T-helper 1 cell treated with Interleukin-12 subunit alpha and Interleukin-12 subunit beta and Interleukin-4 antibody, amounts not matched to agents 30 ng/mL and 1 ng/mL, for 36 hours (primary cell): Measurements from ENCODE around the gene SLC16A3. TPM values are rescaled to one million over a fixed set of nuclear protein-coding genes. Genes with fewer than 3 reads are reported as not detected.
"Not testable (repeated sequence)": the region's sequence is repeated elsewhere in the genome, so short reads cannot be mapped to it uniquely, and the experiment has no call there.

Source experiments
- intact Hi-C: fragments of 100-400 bp; cut with micrococcal nuclease; formaldehyde crosslinking; loops from one replicate; pipeline ENCODE4 v1.15.1; 2024
- total RNA-seq: library from RNA; stranded (reverse); gene quantifications from 2 replicates; pipeline ENCODE4 v1.2.3, GENCODE V29; 2022

SLC16A3 gene
- total RNA-seq, 1 donor from 2014 or later, result 142 TPM

GRCh38 chr17:82259972-82260961, 31.4 kb downstream of the SLC16A3 start:
- intact Hi-C loops, result not testable (repeated sequence)

- intact Hi-C loops, result no loop called here
Measured at GRCh38 chr17:82262344-82262743, 33.5 kb downstream of the SLC16A3 start.

- intact Hi-C loops, result no loop called here
Measured at GRCh38 chr17:82263641-82264040, 34.8 kb downstream of the SLC16A3 start.

- intact Hi-C loops, result no loop called here
Measured at GRCh38 chr17:82266142-82266541, 37.3 kb downstream of the SLC16A3 start.

GRCh38 chr17:82267575-82268379, 38.9 kb downstream of the SLC16A3 start:
- intact Hi-C loops, result no loop called here

- intact Hi-C loops, result no loop called here
Measured at GRCh38 chr17:82269138-82269881, 40.5 kb downstream of the SLC16A3 start.

- intact Hi-C loops, result no loop called here
Measured at GRCh38 chr17:82269882-82270500, 41.1 kb downstream of the SLC16A3 start.

- intact Hi-C loops, result no loop called here
Measured at GRCh38 chr17:82270651-82271050, 41.8 kb downstream of the SLC16A3 start.

GRCh38 chr17:82271401-82271800, 42.6 kb downstream of the SLC16A3 start:
- intact Hi-C loops, result no loop called here

GRCh38 chr17:82272495-82273326, 43.9 kb downstream of the SLC16A3 start:
- intact Hi-C loops, result loop anchor here (1.0 to 2.0 kb wide), 9 partner anchors 20 to 178 kb away; partner anchors contain the start of genes CYBC1, HEXD, OGFOD3 and SLC16A3

- intact Hi-C loops, result loop anchor here (1.0 to 2.0 kb wide), 8 partner anchors 19 to 177 kb away; partner anchors contain the start of genes CYBC1, HEXD, OGFOD3 and SLC16A3
Measured at GRCh38 chr17:82273327-82274133, 44.7 kb downstream of the SLC16A3 start, which contains the start of gene CSNK1D. Gene CSNK1D (minus strand): TSS chr17:82273700. CDS start chr17:82273381, 319 bp downstream.

GRCh38 chr17:82274134-82275020, 45.5 kb downstream of the SLC16A3 start:
- intact Hi-C loops, result no loop called here

- intact Hi-C loops, result no loop called here
Measured at GRCh38 chr17:82275326-82275725, 46.5 kb downstream of the SLC16A3 start.

GRCh38 chr17:82276938-82277337, 48.1 kb downstream of the SLC16A3 start:
- intact Hi-C loops, result no loop called here

GRCh38 chr17:82277851-82278250, 49.0 kb downstream of the SLC16A3 start:
- intact Hi-C loops, result no loop called here

GRCh38 chr17:82278308-82278707, 49.5 kb downstream of the SLC16A3 start:
- intact Hi-C loops, result no loop called here

- intact Hi-C loops, result no loop called here
Measured at GRCh38 chr17:82278786-82279391, 50.0 kb downstream of the SLC16A3 start.
